ENCODE results near the gene SGCD. TPM values are rescaled to one million over a fixed set of nuclear protein-coding genes. Genes with fewer than 3 reads are reported as not detected.

Gene SGCD
- not detected in 2 replicates for total RNA-seq (2011; cell fraction: chromatin; rRNA removed; ENCODE audit: low replicate concordance)
- total RNA-seq (2011; cell fraction: nucleolus; rRNA removed), result not detected in 2 replicates
- total RNA-seq (2011; cell fraction: nucleoplasm; rRNA removed), result not detected in 2 replicates
- total RNA-seq (2014; rRNA removed) (not detected in 2 replicates), total RNA-seq (2014; rRNA removed; fragmentation: Illumina TruSeq; extraction: Trizol) (not detected in 2 replicates), total RNA-seq (2015; rRNA removed; fragmentation: Illumina TruSeq; extraction: Trizol) (not detected in 2 replicates), total RNA-seq (2021) (0.02 TPM in 1 of 2 replicates, not detected in the other), polyA plus RNA-seq (2011; rRNA removed) (not detected in 2 replicates), polyA plus RNA-seq (2014; fragmentation: Illumina TruSeq; extraction: Trizol) (not detected in 2 replicates), polyA plus RNA-seq (2014; fragmentation: Nextera tagmentation; extraction: Ambion mirVana) (not detected), polyA plus RNA-seq (2014; rRNA removed) (not detected in 2 replicates), polyA minus RNA-seq (2011; rRNA and poly(A)+ RNA removed) (not detected in 2 replicates), Bru-seq, nascent RNA (percentile 1 among the genes with signal in this experiment), BruChase-seq, experiment 1, labeled RNA remaining after a 2-hour chase (percentile 0 among the genes with signal in this experiment), BruChase-seq, experiment 2, labeled RNA remaining after a 6-hour chase (percentile 1 among the genes with signal in this experiment)
- polyA plus RNA-seq (2011; cell fraction: cytosol; rRNA removed), result not detected in 2 replicates
- not detected in 2 replicates for polyA plus RNA-seq (2011; cell fraction: nucleus; rRNA removed)
- not detected in 2 replicates for polyA plus RNA-seq (2012)
- not detected in 2 replicates for polyA minus RNA-seq (2011; cell fraction: cytosol; rRNA and poly(A)+ RNA removed)
- not detected in 2 replicates for polyA minus RNA-seq (2011; cell fraction: nucleus; rRNA and poly(A)+ RNA removed)
- long read RNA-seq, experiment 1, result 0 reads
- long read RNA-seq, experiment 2, result 0 reads
- long read RNA-seq, experiment 3, result 0 reads

- Histone ChIP-seq H3K79me2 (ENCODE audit: control insufficient read depth, insufficient read depth, low read length) (no peaks in the 10 kb centered on the region), H3K27ac (ENCODE audit: extremely low read depth, low read depth, low read length) (no peak within 1 kb of the TSS), H2AFZ (ENCODE audit: low read depth, low read length) (no peak within 1 kb of the TSS), H3K9ac (ENCODE audit: insufficient read depth in 1 of 2, low read depth in 2 of 2, low read length in 2 of 2) (no peak within 1 kb of the TSS), H4K20me1 (replicated peaks; ENCODE audit: control insufficient read depth, insufficient read depth, low read length) (no peaks in the 10 kb centered on the region), H3K9me1 (ENCODE audit: control insufficient read depth, insufficient read depth, low read length) (no peaks in the 10 kb centered on the region), H3K4me1 (replicated peaks in 1 of 2; ENCODE audit: control insufficient read depth in 2 of 2, insufficient read depth in 2 of 2, low read length in 2 of 2) (no peaks in the 10 kb centered on the region), H3K27me3 (ENCODE audit: control insufficient read depth in 2 of 2, insufficient read depth in 2 of 2, low read length in 2 of 2) (no peaks in the 10 kb centered on the region), H3K36me3 (ENCODE audit: control insufficient read depth, insufficient read depth, low read length) (no peaks in the 10 kb centered on the region), H3K4me3 (no peak within 1 kb of the TSS), H3K9me3 (replicated peaks; ENCODE audit: control insufficient read depth, insufficient read depth, low read depth, low read length) (no peaks in the 10 kb centered on the region; the same call in 1 of the 2 replicates), H3K4me2 (ENCODE audit: insufficient read depth, low read length) (no peak within 1 kb of the TSS)
- no peak for FAIRE-seq
- in situ Hi-C loops (cut with MboI), result no loop called here
- TF ChIP-seq TCF7L2 (IDR thresholded peaks at IDR 0.05; ENCODE audit: low read depth, low read length) (no peak), RBM39 (optimal IDR thresholded peaks at IDR 0.05; ENCODE audit: low read depth, low read length) (no peak), EP300 (IDR thresholded peaks at IDR 0.05; ENCODE audit: low read length) (no peak), GABPA (tag; conservative IDR thresholded peaks at IDR 0.05; ENCODE audit: low read depth) (no peak), TRIM25 (IDR thresholded peaks at IDR 0.05; ENCODE audit: borderline replicate concordance) (no peak), HNRNPUL1 (IDR thresholded peaks at IDR 0.05; ENCODE audit: low read length) (no peak), YBX1 (IDR thresholded peaks at IDR 0.05) (no peak), ESRRB (CRISPR knock-in tag; IDR thresholded peaks at IDR 0.05; ENCODE audit: borderline replicate concordance) (no peak), NFE2 (IDR thresholded peaks at IDR 0.05; ENCODE audit: low read depth) (no peak), FUS (optimal IDR thresholded peaks at IDR 0.05; ENCODE audit: low read depth, low read length) (no peak), ZNF197 (CRISPR knock-in tag; IDR thresholded peaks at IDR 0.05; ENCODE audit: low read depth) (no peak)
- TF ChIP-seq, protein P1, sequence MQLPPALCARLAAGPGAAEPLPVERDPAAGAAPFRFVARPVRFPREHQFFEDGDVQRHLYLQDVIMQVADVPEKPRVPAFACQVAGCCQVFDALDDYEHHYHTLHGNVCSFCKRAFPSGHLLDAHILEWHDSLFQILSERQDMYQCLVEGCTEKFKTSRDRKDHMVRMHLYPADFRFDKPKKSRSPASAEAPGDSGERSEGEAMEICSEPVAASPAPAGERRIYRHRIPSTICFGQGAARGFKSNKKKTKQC (CRISPR knock-in tag; IDR thresholded peaks at IDR 0.05), result no peak
- TF ChIP-seq, protein P2, sequence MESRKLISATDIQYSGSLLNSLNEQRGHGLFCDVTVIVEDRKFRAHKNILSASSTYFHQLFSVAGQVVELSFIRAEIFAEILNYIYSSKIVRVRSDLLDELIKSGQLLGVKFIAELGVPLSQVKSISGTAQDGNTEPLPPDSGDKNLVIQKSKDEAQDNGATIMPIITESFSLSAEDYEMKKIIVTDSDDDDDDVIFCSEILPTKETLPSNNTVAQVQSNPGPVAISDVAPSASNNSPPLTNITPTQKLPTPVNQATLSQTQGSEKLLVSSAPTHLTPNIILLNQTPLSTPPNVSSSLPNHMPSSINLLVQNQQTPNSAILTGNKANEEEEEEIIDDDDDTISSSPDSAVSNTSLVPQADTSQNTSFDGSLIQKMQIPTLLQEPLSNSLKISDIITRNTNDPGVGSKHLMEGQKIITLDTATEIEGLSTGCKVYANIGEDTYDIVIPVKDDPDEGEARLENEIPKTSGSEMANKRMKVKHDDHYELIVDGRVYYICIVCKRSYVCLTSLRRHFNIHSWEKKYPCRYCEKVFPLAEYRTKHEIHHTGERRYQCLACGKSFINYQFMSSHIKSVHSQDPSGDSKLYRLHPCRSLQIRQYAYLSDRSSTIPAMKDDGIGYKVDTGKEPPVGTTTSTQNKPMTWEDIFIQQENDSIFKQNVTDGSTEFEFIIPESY (CRISPR knock-in tag; IDR thresholded peaks at IDR 0.05), result no peak
- TF ChIP-seq, protein P3, sequence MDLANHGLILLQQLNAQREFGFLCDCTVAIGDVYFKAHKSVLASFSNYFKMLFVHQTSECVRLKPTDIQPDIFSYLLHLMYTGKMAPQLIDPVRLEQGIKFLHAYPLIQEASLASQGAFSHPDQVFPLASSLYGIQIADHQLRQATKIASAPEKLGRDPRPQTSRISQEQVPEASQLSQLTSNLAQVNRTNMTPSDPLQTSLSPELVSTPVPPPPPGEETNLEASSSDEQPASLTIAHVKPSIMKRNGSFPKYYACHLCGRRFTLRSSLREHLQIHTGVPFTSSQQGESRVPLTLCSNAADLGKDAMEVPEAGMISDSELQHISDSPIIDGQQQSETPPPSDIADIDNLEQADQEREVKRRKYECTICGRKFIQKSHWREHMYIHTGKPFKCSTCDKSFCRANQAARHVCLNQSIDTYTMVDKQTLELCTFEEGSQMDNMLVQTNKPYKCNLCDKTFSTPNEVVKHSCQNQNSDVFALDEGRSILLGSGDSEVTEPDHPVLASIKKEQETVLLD (IDR thresholded peaks at IDR 0.05), result no peak
- ChIA-PET POLR2A (no interaction called here), CTCF (ENCODE audit: low intra/inter-chr PET ratio) (no interaction called here)
- DNase-seq (ENCODE audit: extremely low read depth in 1 of 4, low spot score in 3 of 4), result no peak
- 3% methylated on average over 18 of the region's 18 CpGs for WGBS (ENCODE audit: insufficient coverage, low coverage, missing lambda C conversion rate)
- intact Hi-C loops (cut with micrococcal nuclease), result no loop called here
- ATAC-seq, result no peak
- no TSS peak for BruUV-seq (replicated peaks)
Observed at GRCh38 chr5:156326718-156327259, at the start of gene SGCD. Gene SGCD, plus strand, starts transcription at chr5:156327164.
